HEK293 (cell line): ENCODE measurements around the gene CABP1.

Experiments
- BCL11A ChIP-seq: fragments of 450-650 bp; formaldehyde crosslinking; IDR thresholded peaks from 2 replicates; pipeline ENCODE4 v1.5.1; 2016; ENCODE audit warnings: low read depth, missing biosample characterization, missing genetic modification characterization
- INSM2 ChIP-seq: fragments of 450-650 bp; formaldehyde crosslinking; IDR thresholded peaks from 2 replicates; pipeline ENCODE4 v1.5.1; 2016; ENCODE audit warnings: missing biosample characterization, missing genetic modification characterization
- KLF7 ChIP-seq: fragments of 450-650 bp; formaldehyde crosslinking; IDR thresholded peaks from 2 replicates; pipeline ENCODE4 v1.5.1; 2016; ENCODE audit warnings: missing biosample characterization, missing genetic modification characterization, borderline replicate concordance
- KLF9 ChIP-seq: fragments of 450-650 bp; formaldehyde crosslinking; IDR thresholded peaks from 2 replicates; pipeline ENCODE4 v1.5.1; 2016; ENCODE audit warnings: missing biosample characterization, missing genetic modification characterization, low read depth
- MYNN ChIP-seq: fragments of 450-650 bp; formaldehyde crosslinking; IDR thresholded peaks from 2 replicates; pipeline ENCODE4 v1.5.1; 2016; ENCODE audit warnings: missing biosample characterization, missing genetic modification characterization, borderline replicate concordance
- PRDM1 ChIP-seq: fragments of 450-650 bp; formaldehyde crosslinking; IDR thresholded peaks from 2 replicates; pipeline ENCODE4; 2016; ENCODE audit warnings: missing biosample characterization, missing genetic modification characterization
- TSHZ1 ChIP-seq: fragments of 450-650 bp; formaldehyde crosslinking; IDR thresholded peaks from 2 replicates; pipeline ENCODE4 v1.5.1; 2016; ENCODE audit warnings: missing biosample characterization, missing genetic modification characterization, borderline replicate concordance
- ZBTB17 ChIP-seq: fragments of 450-650 bp; formaldehyde crosslinking; IDR thresholded peaks from 2 replicates; pipeline ENCODE4 v1.5.1; 2016; ENCODE audit warnings: missing biosample characterization, missing genetic modification characterization
- ZFP3 ChIP-seq: fragments of 450-650 bp; formaldehyde crosslinking; IDR thresholded peaks from 2 replicates; pipeline ENCODE4 v1.5.1; 2016; ENCODE audit warnings: low read depth, missing biosample characterization, missing genetic modification characterization
- ZFP41 ChIP-seq: fragments of 450-650 bp; formaldehyde crosslinking; IDR thresholded peaks from 2 replicates; pipeline ENCODE4 v1.5.1; 2016; ENCODE audit warnings: missing biosample characterization, missing genetic modification characterization, borderline replicate concordance
- ZNF121 ChIP-seq: fragments of 450-650 bp; formaldehyde crosslinking; IDR thresholded peaks from 2 replicates; pipeline ENCODE4 v1.5.1; 2016; ENCODE audit warnings: missing biosample characterization, missing genetic modification characterization
- ZNF169 ChIP-seq: fragments of 450-650 bp; formaldehyde crosslinking; IDR thresholded peaks from 2 replicates; pipeline ENCODE4 v1.5.1; 2016; ENCODE audit warnings: missing biosample characterization, missing genetic modification characterization
- ZNF184 ChIP-seq: fragments of 450-650 bp; IDR thresholded peaks from 2 replicates; pipeline ENCODE4 v1.5.1; 2018; ENCODE audit warnings: missing biosample characterization, mild to moderate bottlenecking, missing genetic modification characterization
- ZNF202 ChIP-seq: fragments of 450-650 bp; formaldehyde crosslinking; IDR thresholded peaks from 2 replicates; pipeline ENCODE4 v1.5.1; 2016; ENCODE audit warnings: missing biosample characterization, missing genetic modification characterization, borderline replicate concordance
- ZNF223 ChIP-seq: fragments of 450-650 bp; formaldehyde crosslinking; IDR thresholded peaks from 2 replicates; pipeline ENCODE4 v1.5.1; 2016; ENCODE audit warnings: missing biosample characterization, missing genetic modification characterization
- ZNF354C ChIP-seq: fragments of 450-650 bp; formaldehyde crosslinking; IDR thresholded peaks from 2 replicates; pipeline ENCODE4 v1.5.1; 2016; ENCODE audit warnings: missing biosample characterization, missing genetic modification characterization, low read depth, borderline replicate concordance
- ZNF423 ChIP-seq: fragments of 450-650 bp; formaldehyde crosslinking; IDR thresholded peaks from 2 replicates; pipeline ENCODE4 v1.5.1; 2016; ENCODE audit warnings: missing biosample characterization, missing genetic modification characterization
- ZNF600 ChIP-seq: fragments of 450-650 bp; formaldehyde crosslinking; IDR thresholded peaks from 2 replicates; pipeline ENCODE4 v1.5.1; 2016; ENCODE audit warnings: missing biosample characterization, missing genetic modification characterization
- TF ChIP-seq, protein P1 (sequence below): fragments of 450-650 bp; formaldehyde crosslinking; IDR thresholded peaks from 2 replicates; pipeline ENCODE4 v1.5.1; 2016; ENCODE audit warnings: missing biosample characterization, missing genetic modification characterization
- TF ChIP-seq, protein P2 (sequence below): fragments of 450-650 bp; formaldehyde crosslinking; IDR thresholded peaks from 2 replicates; pipeline ENCODE4; 2016; ENCODE audit warnings: missing biosample characterization, missing genetic modification characterization
- TF ChIP-seq, protein P3 (sequence below): fragments of 450-650 bp; formaldehyde crosslinking; conservative IDR thresholded peaks from 2 replicates; pipeline ENCODE4 v1.5.1; 2016; ENCODE audit warnings: low read depth, missing biosample characterization, missing genetic modification characterization
- TF ChIP-seq, protein P4 (sequence below): fragments of 450-650 bp; formaldehyde crosslinking; IDR thresholded peaks from 2 replicates; pipeline ENCODE4 v1.5.1; 2016; ENCODE audit warnings: missing biosample characterization, missing genetic modification characterization
- TF ChIP-seq, protein P5 (sequence below): fragments of 450-650 bp; formaldehyde crosslinking; IDR thresholded peaks from 2 replicates; pipeline ENCODE4 v1.5.1; 2016; ENCODE audit warnings: missing biosample characterization, missing genetic modification characterization

CABP1 gene

GRCh38 chr12:120713861-120714482 lies 73.5 kb downstream of the CABP1 start (continued):
- TF ChIP-seq, protein P1, sequence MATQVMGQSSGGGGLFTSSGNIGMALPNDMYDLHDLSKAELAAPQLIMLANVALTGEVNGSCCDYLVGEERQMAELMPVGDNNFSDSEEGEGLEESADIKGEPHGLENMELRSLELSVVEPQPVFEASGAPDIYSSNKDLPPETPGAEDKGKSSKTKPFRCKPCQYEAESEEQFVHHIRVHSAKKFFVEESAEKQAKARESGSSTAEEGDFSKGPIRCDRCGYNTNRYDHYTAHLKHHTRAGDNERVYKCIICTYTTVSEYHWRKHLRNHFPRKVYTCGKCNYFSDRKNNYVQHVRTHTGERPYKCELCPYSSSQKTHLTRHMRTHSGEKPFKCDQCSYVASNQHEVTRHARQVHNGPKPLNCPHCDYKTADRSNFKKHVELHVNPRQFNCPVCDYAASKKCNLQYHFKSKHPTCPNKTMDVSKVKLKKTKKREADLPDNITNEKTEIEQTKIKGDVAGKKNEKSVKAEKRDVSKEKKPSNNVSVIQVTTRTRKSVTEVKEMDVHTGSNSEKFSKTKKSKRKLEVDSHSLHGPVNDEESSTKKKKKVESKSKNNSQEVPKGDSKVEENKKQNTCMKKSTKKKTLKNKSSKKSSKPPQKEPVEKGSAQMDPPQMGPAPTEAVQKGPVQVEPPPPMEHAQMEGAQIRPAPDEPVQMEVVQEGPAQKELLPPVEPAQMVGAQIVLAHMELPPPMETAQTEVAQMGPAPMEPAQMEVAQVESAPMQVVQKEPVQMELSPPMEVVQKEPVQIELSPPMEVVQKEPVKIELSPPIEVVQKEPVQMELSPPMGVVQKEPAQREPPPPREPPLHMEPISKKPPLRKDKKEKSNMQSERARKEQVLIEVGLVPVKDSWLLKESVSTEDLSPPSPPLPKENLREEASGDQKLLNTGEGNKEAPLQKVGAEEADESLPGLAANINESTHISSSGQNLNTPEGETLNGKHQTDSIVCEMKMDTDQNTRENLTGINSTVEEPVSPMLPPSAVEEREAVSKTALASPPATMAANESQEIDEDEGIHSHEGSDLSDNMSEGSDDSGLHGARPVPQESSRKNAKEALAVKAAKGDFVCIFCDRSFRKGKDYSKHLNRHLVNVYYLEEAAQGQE (tag by site-specific recombination): no peak
- TF ChIP-seq BCL11A (tag by site-specific recombination): no peak
- TF ChIP-seq INSM2 (tag by site-specific recombination): no peak
- peak; percentile 73 for TF ChIP-seq ZNF600
- no peak for TF ChIP-seq ZNF354C (tag by site-specific recombination)
- TF ChIP-seq, protein P2, sequence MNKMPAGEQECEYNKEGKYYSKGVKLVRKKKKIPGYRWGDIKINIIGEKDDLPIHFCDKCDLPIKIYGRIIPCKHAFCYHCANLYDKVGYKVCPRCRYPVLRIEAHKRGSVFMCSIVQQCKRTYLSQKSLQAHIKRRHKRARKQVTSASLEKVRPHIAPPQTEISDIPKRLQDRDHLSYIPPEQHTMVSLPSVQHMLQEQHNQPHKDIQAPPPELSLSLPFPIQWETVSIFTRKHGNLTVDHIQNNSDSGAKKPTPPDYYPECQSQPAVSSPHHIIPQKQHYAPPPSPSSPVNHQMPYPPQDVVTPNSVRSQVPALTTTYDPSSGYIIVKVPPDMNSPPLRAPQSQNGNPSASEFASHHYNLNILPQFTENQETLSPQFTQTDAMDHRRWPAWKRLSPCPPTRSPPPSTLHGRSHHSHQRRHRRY (tag by site-specific recombination): no peak
- TF ChIP-seq ZNF184: no peak
- TF ChIP-seq MYNN: no peak
- TF ChIP-seq KLF9 (tag by site-specific recombination): no peak
- no peak for TF ChIP-seq ZNF223
- TF ChIP-seq ZNF202 (tag by site-specific recombination): no peak
- TF ChIP-seq, protein P3, sequence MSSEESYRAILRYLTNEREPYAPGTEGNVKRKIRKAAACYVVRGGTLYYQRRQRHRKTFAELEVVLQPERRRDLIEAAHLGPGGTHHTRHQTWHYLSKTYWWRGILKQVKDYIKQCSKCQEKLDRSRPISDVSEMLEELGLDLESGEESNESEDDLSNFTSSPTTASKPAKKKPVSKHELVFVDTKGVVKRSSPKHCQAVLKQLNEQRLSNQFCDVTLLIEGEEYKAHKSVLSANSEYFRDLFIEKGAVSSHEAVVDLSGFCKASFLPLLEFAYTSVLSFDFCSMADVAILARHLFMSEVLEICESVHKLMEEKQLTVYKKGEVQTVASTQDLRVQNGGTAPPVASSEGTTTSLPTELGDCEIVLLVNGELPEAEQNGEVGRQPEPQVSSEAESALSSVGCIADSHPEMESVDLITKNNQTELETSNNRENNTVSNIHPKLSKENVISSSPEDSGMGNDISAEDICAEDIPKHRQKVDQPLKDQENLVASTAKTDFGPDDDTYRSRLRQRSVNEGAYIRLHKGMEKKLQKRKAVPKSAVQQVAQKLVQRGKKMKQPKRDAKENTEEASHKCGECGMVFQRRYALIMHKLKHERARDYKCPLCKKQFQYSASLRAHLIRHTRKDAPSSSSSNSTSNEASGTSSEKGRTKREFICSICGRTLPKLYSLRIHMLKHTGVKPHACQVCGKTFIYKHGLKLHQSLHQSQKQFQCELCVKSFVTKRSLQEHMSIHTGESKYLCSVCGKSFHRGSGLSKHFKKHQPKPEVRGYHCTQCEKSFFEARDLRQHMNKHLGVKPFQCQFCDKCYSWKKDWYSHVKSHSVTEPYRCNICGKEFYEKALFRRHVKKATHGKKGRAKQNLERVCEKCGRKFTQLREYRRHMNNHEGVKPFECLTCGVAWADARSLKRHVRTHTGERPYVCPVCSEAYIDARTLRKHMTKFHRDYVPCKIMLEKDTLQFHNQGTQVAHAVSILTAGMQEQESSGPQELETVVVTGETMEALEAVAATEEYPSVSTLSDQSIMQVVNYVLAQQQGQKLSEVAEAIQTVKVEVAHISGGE: peak; percentile 79
- TF ChIP-seq, protein P4, sequence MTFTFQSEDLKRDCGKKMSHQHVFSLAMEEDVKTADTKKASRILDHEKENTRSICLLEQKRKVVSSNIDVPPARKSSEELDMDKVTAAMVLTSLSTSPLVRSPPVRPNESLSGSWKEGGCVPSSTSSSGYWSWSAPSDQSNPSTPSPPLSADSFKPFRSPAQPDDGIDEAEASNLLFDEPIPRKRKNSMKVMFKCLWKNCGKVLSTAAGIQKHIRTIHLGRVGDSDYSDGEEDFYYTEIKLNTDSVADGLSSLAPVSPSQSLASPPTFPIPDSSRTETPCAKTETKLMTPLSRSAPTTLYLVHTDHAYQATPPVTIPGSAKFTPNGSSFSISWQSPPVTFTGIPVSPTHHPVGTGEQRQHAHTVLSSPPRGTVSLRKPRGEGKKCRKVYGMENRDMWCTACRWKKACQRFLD: no peak
- TF ChIP-seq ZNF121 (tag by site-specific recombination): no peak
- TF ChIP-seq ZFP3 (tag by site-specific recombination): no peak
- no peak for TF ChIP-seq ZNF423 (tag by site-specific recombination)
- TF ChIP-seq, protein P5, sequence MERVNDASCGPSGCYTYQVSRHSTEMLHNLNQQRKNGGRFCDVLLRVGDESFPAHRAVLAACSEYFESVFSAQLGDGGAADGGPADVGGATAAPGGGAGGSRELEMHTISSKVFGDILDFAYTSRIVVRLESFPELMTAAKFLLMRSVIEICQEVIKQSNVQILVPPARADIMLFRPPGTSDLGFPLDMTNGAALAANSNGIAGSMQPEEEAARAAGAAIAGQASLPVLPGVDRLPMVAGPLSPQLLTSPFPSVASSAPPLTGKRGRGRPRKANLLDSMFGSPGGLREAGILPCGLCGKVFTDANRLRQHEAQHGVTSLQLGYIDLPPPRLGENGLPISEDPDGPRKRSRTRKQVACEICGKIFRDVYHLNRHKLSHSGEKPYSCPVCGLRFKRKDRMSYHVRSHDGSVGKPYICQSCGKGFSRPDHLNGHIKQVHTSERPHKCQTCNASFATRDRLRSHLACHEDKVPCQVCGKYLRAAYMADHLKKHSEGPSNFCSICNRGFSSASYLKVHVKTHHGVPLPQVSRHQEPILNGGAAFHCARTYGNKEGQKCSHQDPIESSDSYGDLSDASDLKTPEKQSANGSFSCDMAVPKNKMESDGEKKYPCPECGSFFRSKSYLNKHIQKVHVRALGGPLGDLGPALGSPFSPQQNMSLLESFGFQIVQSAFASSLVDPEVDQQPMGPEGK (tag by site-specific recombination): no peak
- no peak for TF ChIP-seq TSHZ1 (tag by site-specific recombination)
- no peak for TF ChIP-seq ZNF169 (tag by site-specific recombination)
- no peak for TF ChIP-seq ZFP41
- TF ChIP-seq ZBTB17: peak; percentile 48
- TF ChIP-seq KLF7 (tag by site-specific recombination): no peak
- no peak for TF ChIP-seq PRDM1 (tag by site-specific recombination)
